Loucy (cell line): ENCODE results near the gene POU2F1.

Experiments used
- H2AFZ ChIP-seq: fragments of 200-600 bp; sonication (generic); 2 replicates; pipeline ENCODE4 v1.6.0; 2016; ENCODE audit warnings: antibody characterized with exemption, mild to moderate bottlenecking, low read length, moderate library complexity
- H3F3A ChIP-seq: fragments of 200-600 bp; 2 replicates; pipeline ENCODE4 v1.6.0; 2016; ENCODE audit warnings: antibody characterized with exemption, low read depth, mild to moderate bottlenecking
- H3K27me3 ChIP-seq: fragments of 200-600 bp; sonication (generic); 2 replicates; pipeline ENCODE4 v1.6.1; 2014; ENCODE audit warnings: low read length, mild to moderate bottlenecking; ENCODE audit not compliant: insufficient read depth, poor library complexity, severe bottlenecking
- H3K36me3 ChIP-seq: fragments of 200-600 bp; sonication (generic); 2 replicates; pipeline ENCODE4 v1.6.1; 2016; ENCODE audit warnings: low read length; ENCODE audit not compliant: insufficient read depth
- H3K4me1 ChIP-seq: fragments of 200-600 bp; sonication (generic); 2 replicates; pipeline ENCODE4 v1.5.1; 2014; ENCODE audit warnings: low read length, mild to moderate bottlenecking; ENCODE audit not compliant: insufficient read depth, poor library complexity, severe bottlenecking
- H3K4me2 ChIP-seq: fragments of 200-600 bp; sonication (generic); 2 replicates; pipeline ENCODE4 v1.6.0; 2014; ENCODE audit warnings: antibody characterized with exemption, low read length, low read depth, mild to moderate bottlenecking; ENCODE audit not compliant: poor library complexity, severe bottlenecking
- H3K4me3 ChIP-seq: fragments of 200-600 bp; sonication (generic); 2 replicates; pipeline ENCODE4 v1.5.1; 2014; ENCODE audit warnings: low read length, mild to moderate bottlenecking, mixed read lengths; ENCODE audit not compliant: poor library complexity, severe bottlenecking
- H3K79me2 ChIP-seq: fragments of 200-600 bp; sonication (generic); 2 replicates; pipeline ENCODE4 v1.6.1; 2014; ENCODE audit warnings: low read length; ENCODE audit not compliant: insufficient read depth
- H3K9ac ChIP-seq: fragments of 200-600 bp; sonication (generic); 2 replicates; pipeline ENCODE4 v1.6.0; 2014; ENCODE audit warnings: mild to moderate bottlenecking, low read depth, low read length, moderate library complexity; ENCODE audit not compliant: poor library complexity, severe bottlenecking
- H3K9me2 ChIP-seq: fragments of 200-600 bp; sonication (generic); replicated peaks from 2 replicates; pipeline ENCODE4 v1.6.1; 2016; ENCODE audit warnings: low read depth, low read length, mixed read lengths
- H3K9me3 ChIP-seq: fragments of 200-600 bp; sonication (generic); 2 replicates; pipeline ENCODE4 v1.6.1; 2014; ENCODE audit warnings: mild to moderate bottlenecking, antibody characterized with exemption, low read length, low read depth; ENCODE audit not compliant: insufficient read depth
- H4K20me1 ChIP-seq: fragments of 200-600 bp; sonication (generic); 2 replicates; pipeline ENCODE4 v1.6.0; 2014; ENCODE audit warnings: antibody characterized with exemption, low read length, mild to moderate bottlenecking; ENCODE audit not compliant: insufficient read depth, poor library complexity, severe bottlenecking
- CTCF ChIP-seq: fragments of 200-600 bp; sonication (generic); conservative IDR thresholded peaks from 2 replicates; pipeline ENCODE4 v1.5.1; 2014; ENCODE audit warnings: mild to moderate bottlenecking, antibody characterized with exemption, low read length
- EZH2phosphoT487 ChIP-seq: fragments of 200-600 bp; IDR thresholded peaks from 2 replicates; pipeline ENCODE4 v1.6.1; 2018; ENCODE audit warnings: antibody characterized with exemption, mild to moderate bottlenecking, moderate library complexity, borderline replicate concordance

The POU2F1 gene

GRCh38 chr1:167247754-167248153 is 27.1 kb downstream of the POU2F1 start:
- H3F3A ChIP-seq = no peaks in the 10 kb centered on the region
- peaks cover 12% of the 10 kb centered on the region for H3K36me3 ChIP-seq
- TF ChIP-seq CTCF (no peak), EZH2phosphoT487 (no peak)
- peaks cover 96% of the 10 kb centered on the region for H3K79me2 ChIP-seq
- H3K9ac ChIP-seq = no peak overlapping the region
- H3K4me1 ChIP-seq = peaks cover 27% of the 10 kb centered on the region
- H3K4me2 ChIP-seq = no peak overlapping the region
- peaks cover 48% of the 10 kb centered on the region for H4K20me1 ChIP-seq
- no peak overlapping the region for H2AFZ ChIP-seq
- no peaks in the 10 kb centered on the region for H3K27me3 ChIP-seq
- no peaks in the 10 kb centered on the region for H3K9me3 ChIP-seq
- no peaks in the 10 kb centered on the region for H3K9me2 ChIP-seq
- H3K4me3 ChIP-seq = no peak overlapping the region

GRCh38 chr1:167248707-167249642 is 28.3 kb downstream of the POU2F1 start:
- H2AFZ ChIP-seq = no peak overlapping the region
- peaks cover 42% of the 10 kb centered on the region for H4K20me1 ChIP-seq
- H3K4me2 ChIP-seq = no peak overlapping the region
- H3K9ac ChIP-seq = no peak overlapping the region
- H3F3A ChIP-seq = no peaks in the 10 kb centered on the region
- H3K79me2 ChIP-seq = peaks cover 96% of the 10 kb centered on the region
- H3K4me3 ChIP-seq = no peak overlapping the region
- no peaks in the 10 kb centered on the region for H3K9me2 ChIP-seq
- H3K9me3 ChIP-seq = no peaks in the 10 kb centered on the region
- H3K4me1 ChIP-seq = peaks cover 29% of the 10 kb centered on the region
- peaks cover 10% of the 10 kb centered on the region; the same call in 1 of the 2 replicates for H3K36me3 ChIP-seq
- TF ChIP-seq CTCF = no peak
- TF ChIP-seq EZH2phosphoT487 = no peak
- H3K27me3 ChIP-seq = no peaks in the 10 kb centered on the region

- Histone ChIP-seq H3K9me3 (no peaks in the 10 kb centered on the region), H3K4me3 (no peak overlapping the region), H3F3A (no peaks in the 10 kb centered on the region), H3K4me2 (no peak overlapping the region), H4K20me1 (peaks cover 43% of the 10 kb centered on the region), H3K79me2 (peaks cover 96% of the 10 kb centered on the region), H2AFZ (no peak overlapping the region), H3K9ac (no peak overlapping the region), H3K27me3 (no peaks in the 10 kb centered on the region), H3K9me2 (no peaks in the 10 kb centered on the region), H3K36me3 (peaks cover 3% of the 10 kb centered on the region; the same call in 1 of the 2 replicates), H3K4me1 (peaks cover 29% of the 10 kb centered on the region)
- TF ChIP-seq EZH2phosphoT487 = no peak
- no peak for TF ChIP-seq CTCF
These were observed 29.0 kb downstream of the POU2F1 start for GRCh38 chr1:167249702-167250101.
